ENCODE measurements around the gene MRPS18A. TPM values are rescaled to one million over a fixed set of nuclear protein-coding genes. Genes with fewer than 3 reads are reported as not detected.

MRPS18A gene
- total and polyA plus RNA-seq, 2 of the 8 experiments (the other 6 are each of a cell fraction or from before 2014, with no cell fraction given), result 48.3 to 121 TPM

- no peaks in the 10 kb centered on the region for H3K79me2 ChIP-seq (ENCODE audit: control insufficient read depth in 1 of 2, insufficient read depth in 2 of 2, low read length in 2 of 2)
- no peaks in the 10 kb centered on the region for H3K36me3 ChIP-seq (ENCODE audit: control insufficient read depth in 2 of 4, insufficient read depth in 4 of 4, low read length in 3 of 4)
- 92% methylated on average over 7 of the region's 7 CpGs; no CpG with 5 or more reads in 1 of the 2 experiments for WGBS, 2 experiments (ENCODE audit: extremely low coverage in 1 of 2, insufficient coverage in 1 of 2, insufficient read length in 1 of 2, insufficient replicate concordance in 2 of 2, low coverage in 1 of 2, low lambda C conversion rate in 2 of 2, missing lambda C conversion rate in 1 of 2)
- no peak overlapping the region for H3K27ac ChIP-seq (ENCODE audit: low read depth, low read length)
- peaks cover 4% of the 10 kb centered on the region; the same call in 1 of the 2 replicates for H3K23me2 ChIP-seq (ENCODE audit: low read depth, low read length)
- H3K14ac ChIP-seq (ENCODE audit: insufficient read length), result no peak overlapping the region
- no peak overlapping the region for H4K5ac ChIP-seq (ENCODE audit: insufficient read length, low read depth, low read length)
- no peak overlapping the region for H3K9ac ChIP-seq (replicated peaks in 1 of 4; ENCODE audit: extremely low read depth in 1 of 4, low read depth in 3 of 4, low read length in 3 of 4)
- TF ChIP-seq ATF3 (IDR thresholded peaks at IDR 0.05; ENCODE audit: insufficient read depth, low read depth, low read length) (no peak), TCF12 (IDR thresholded peaks at IDR 0.05; ENCODE audit: low read depth, low read length) (no peak), CHD1 (IDR thresholded peaks at IDR 0.05; ENCODE audit: low read depth, low read length) (no peak)
- TF ChIP-seq, protein P1, sequence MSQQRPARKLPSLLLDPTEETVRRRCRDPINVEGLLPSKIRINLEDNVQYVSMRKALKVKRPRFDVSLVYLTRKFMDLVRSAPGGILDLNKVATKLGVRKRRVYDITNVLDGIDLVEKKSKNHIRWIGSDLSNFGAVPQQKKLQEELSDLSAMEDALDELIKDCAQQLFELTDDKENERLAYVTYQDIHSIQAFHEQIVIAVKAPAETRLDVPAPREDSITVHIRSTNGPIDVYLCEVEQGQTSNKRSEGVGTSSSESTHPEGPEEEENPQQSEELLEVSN (IDR thresholded peaks at IDR 0.05), result no peak
- no peaks in the 10 kb centered on the region for H3K79me1 ChIP-seq (ENCODE audit: low read depth, low read length)
- DNase-seq (ENCODE audit: low read depth in 1 of 2, low spot score in 2 of 2) (no peak), FAIRE-seq (no peak)
- no peak overlapping the region for H3K56ac ChIP-seq (replicated peaks; ENCODE audit: insufficient read length, low read depth, low read length)
- H2BK20ac ChIP-seq (ENCODE audit: low read length), result 0 out of 2 replicates have a peak overlapping the region, but pooled peaks have one; percentile 61
- H4K20me1 ChIP-seq (replicated peaks in 1 of 2; ENCODE audit: control insufficient read depth in 1 of 2, insufficient read depth in 2 of 2, low read length in 2 of 2), result no peaks in the 10 kb centered on the region
- H4K91ac ChIP-seq (replicated peaks; ENCODE audit: insufficient read length, low read length), result no peak overlapping the region
- H2AFZ ChIP-seq (ENCODE audit: low read length), result no peak overlapping the region
- H2BK12ac ChIP-seq (ENCODE audit: low read depth, low read length), result no peak overlapping the region
- no peak overlapping the region for H2AK5ac ChIP-seq (ENCODE audit: low read depth, low read length)
- ChIA-PET POLR2A (ENCODE audit: partially characterized antibody) (interaction anchor here (2.8 kb wide), 1 partner anchor 63 kb away, joined by 14 read pairs; the partner anchor contains the start of gene VEGFA), CTCF (ENCODE audit: partially characterized antibody) (interaction anchor here (0.7 to 0.8 kb wide), 3 partner anchors 17 to 40 kb away, joined by 3 read pairs; no protein-coding TSS in a partner anchor)
- no peak overlapping the region for H3K23ac ChIP-seq (ENCODE audit: insufficient read length)
- no peak overlapping the region for H4K8ac ChIP-seq (ENCODE audit: extremely low read depth, insufficient read depth, low read length)
- H2BK15ac ChIP-seq (ENCODE audit: low read length), result no peak overlapping the region
- no peak overlapping the region for H3K4me3 ChIP-seq (ENCODE audit: extremely low read depth in 1 of 4, insufficient read depth in 2 of 4, low read depth in 3 of 4, low read length in 4 of 4)
- no peaks in the 10 kb centered on the region for H3K9me3 ChIP-seq (ENCODE audit: insufficient read depth in 2 of 2, low read depth in 1 of 2, low read length in 1 of 2)
- no peak overlapping the region for H3K4ac ChIP-seq (replicated peaks; ENCODE audit: insufficient read length, low read depth, low read length)
- H3K4me2 ChIP-seq (ENCODE audit: insufficient read depth in 1 of 2, low read depth in 2 of 2, low read length in 2 of 2), result no peak overlapping the region
- no peak overlapping the region; the same call in 1 of the 2 replicates for H3K18ac ChIP-seq (ENCODE audit: extremely low read depth, low read length)
- H3K27me3 ChIP-seq (replicated peaks in 1 of 4; ENCODE audit: control insufficient read depth in 3 of 4, extremely low read depth in 1 of 4, insufficient read depth in 3 of 4, low read length in 3 of 4), result no peaks in the 10 kb centered on the region
- no peak overlapping the region for H2BK5ac ChIP-seq (ENCODE audit: low read depth, low read length)
- H3K4me1 ChIP-seq (replicated peaks in 1 of 4; ENCODE audit: control insufficient read depth in 3 of 4, insufficient read depth in 4 of 4, low read length in 3 of 4), result peaks cover 12 to 25% (median 13%) of the 10 kb centered on the region in 4 experiments
- H2BK120ac ChIP-seq (replicated peaks; ENCODE audit: low read depth, low read length), result no peak overlapping the region
These were observed 19.7 kb upstream of the MRPS18A start for GRCh38 chr6:43707269-43707668.

Data from H1 (cell line).